Upper lobe of left lung (tissue), 4 donors: ENCODE measurements around the gene KIF1C.

Experiments used
- CTCF ChIP-seq, 6 experiments: fragments of 450-650 bp in 4 of 6; fragments of 200-600 bp in 2 of 6; sonication (generic) in 2 of 6; IDR thresholded peaks; one replicate each; pipeline ENCODE4 v1.5.1; 2016 to 2019; ENCODE audit warnings: antibody characterized with exemption in 6 of 6
- POLR2A ChIP-seq, 4 donors: fragments of 450-650 bp; IDR thresholded peaks; one replicate each; pipeline ENCODE4 v1.5.1; 2016 to 2017; ENCODE audit warnings: antibody characterized with exemption in 4 of 4, mild to moderate bottlenecking in 2 of 4

GRCh38 chr17:5047446-5047845 is 49.7 kb downstream of the KIF1C start:
- TF ChIP-seq CTCF (IDR thresholded peaks at IDR 0.05) (no peak), POLR2A (IDR thresholded peaks at IDR 0.05) (no peak)
